ENCODE results near the gene PWWP2B. TPM values are rescaled to one million over a fixed set of nuclear protein-coding genes. Genes with fewer than 3 reads are reported as not detected.
A peak's percentile ranks its signal among the peaks of the same experiment; 100 is the strongest.

Gene PWWP2B
- total RNA-seq, 1 experiment from 2014 or later, result 19.3 TPM

DNA sequence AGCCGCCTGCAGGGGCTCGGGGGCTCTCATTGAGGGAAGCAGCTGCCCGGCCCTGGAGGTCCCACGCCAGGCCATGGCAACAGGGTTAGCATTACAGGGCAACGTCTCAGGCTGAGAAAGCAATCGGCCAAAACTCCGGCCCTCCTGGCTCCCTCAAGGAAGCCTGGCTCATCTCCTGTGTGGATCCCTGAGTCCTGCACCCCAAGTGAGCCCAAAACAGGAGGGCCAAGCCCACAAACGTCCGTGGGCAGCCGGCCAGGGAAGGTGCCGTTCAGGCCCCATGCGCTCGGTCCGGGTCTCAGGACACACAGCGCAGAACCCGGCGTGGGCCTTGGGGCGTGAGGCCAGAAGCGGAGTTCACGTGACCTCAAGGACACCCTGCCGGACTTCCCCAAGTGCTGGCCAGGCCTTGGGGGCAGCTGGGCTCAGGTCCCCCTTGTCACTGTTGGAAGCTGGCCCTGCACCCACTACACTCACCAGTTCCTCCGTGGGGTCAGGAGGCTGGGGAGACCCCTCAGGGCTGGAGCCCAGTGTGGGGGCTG is 8.0 kb upstream of the PWWP2B start:
- CTCF ChIA-PET, result no interaction called here
- H3K4me1 Mint-ChIP-seq (ENCODE audit: low read depth, unreplicated experiment), result no peaks in the 10 kb centered on the region

DNA sequence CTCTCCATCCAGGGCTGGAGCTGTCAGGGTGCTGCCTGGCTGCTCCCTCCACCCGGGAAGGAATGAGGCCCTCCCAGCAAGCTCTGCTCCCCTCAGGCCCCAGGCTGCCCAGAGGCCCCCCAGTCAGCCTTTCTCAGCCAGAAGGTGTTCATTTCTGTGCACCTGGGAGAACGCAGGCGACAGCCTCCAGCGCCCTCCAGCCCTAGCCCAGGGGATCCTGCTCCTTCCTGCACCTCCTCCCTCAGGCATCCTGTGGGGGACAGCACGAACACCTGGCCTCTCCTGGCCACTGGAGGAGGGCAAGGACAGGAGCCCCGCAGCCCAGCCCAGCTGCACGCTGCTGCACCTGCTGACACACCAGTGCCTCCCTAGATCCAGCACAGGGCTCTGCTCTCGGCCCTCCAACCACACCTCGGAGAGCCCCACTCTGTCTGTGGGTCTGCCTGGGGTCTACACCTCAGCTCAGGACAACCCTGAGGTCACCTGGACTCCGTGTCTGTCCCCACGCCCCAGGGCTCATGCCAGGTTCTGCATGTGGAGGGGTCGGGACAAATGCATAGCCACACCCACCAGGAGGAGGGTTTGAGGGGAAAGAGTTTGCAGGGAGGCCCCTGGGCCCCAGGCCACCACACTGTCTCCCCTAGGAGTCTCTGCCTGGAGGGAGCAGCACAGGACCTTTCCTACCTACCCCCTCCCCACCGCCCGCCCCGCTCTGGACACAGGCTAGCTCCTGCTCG is 7.4 kb upstream of the PWWP2B start:
- Histone ChIP-seq H3K4me3 (ENCODE audit: low read depth, low read length) (no peak overlapping the region), H3K36me3 (ENCODE audit: control insufficient read depth, insufficient read depth, low read length) (no peaks in the 10 kb centered on the region), H3K27me3 (replicated peaks; ENCODE audit: control insufficient read depth, insufficient read depth, low read length) (no peaks in the 10 kb centered on the region), H3K9me3 (no peaks in the 10 kb centered on the region), H3K4me1 (peaks cover 11% of the 10 kb centered on the region)
- Mint-ChIP-seq H3K4me1 (ENCODE audit: low read depth, unreplicated experiment) (no peaks in the 10 kb centered on the region), H3K4me3 (ENCODE audit: unreplicated experiment) (peak overlapping the region; percentile 20), H3K9me3 (ENCODE audit: unreplicated experiment) (peaks cover 14% of the 10 kb centered on the region), H3K36me3 (ENCODE audit: insufficient read depth, unreplicated experiment) (no peaks in the 10 kb centered on the region), H3K27me3 (ENCODE audit: insufficient read depth, unreplicated experiment) (no peaks in the 10 kb centered on the region), H3K27ac (ENCODE audit: unreplicated experiment) (no peak overlapping the region)
- POLR2A ChIA-PET, result interaction anchor here (0.5 kb wide), 1 partner anchor 32 kb away, joined by 6 read pairs; no protein-coding TSS in a partner anchor
- CTCF ChIA-PET, result no interaction called here
- BruUV-seq (replicated peaks), result no TSS peak
- peak; percentile 37 to 59 for DNase-seq
- TF ChIP-seq, protein P1, sequence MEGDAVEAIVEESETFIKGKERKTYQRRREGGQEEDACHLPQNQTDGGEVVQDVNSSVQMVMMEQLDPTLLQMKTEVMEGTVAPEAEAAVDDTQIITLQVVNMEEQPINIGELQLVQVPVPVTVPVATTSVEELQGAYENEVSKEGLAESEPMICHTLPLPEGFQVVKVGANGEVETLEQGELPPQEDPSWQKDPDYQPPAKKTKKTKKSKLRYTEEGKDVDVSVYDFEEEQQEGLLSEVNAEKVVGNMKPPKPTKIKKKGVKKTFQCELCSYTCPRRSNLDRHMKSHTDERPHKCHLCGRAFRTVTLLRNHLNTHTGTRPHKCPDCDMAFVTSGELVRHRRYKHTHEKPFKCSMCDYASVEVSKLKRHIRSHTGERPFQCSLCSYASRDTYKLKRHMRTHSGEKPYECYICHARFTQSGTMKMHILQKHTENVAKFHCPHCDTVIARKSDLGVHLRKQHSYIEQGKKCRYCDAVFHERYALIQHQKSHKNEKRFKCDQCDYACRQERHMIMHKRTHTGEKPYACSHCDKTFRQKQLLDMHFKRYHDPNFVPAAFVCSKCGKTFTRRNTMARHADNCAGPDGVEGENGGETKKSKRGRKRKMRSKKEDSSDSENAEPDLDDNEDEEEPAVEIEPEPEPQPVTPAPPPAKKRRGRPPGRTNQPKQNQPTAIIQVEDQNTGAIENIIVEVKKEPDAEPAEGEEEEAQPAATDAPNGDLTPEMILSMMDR (IDR thresholded peaks at IDR 0.05; ENCODE audit: insufficient read depth in 1 of 2, low read depth in 1 of 2, low read length in 1 of 2, severe bottlenecking in 1 of 2, unreplicated experiment in 1 of 2), result no peak
- intact Hi-C loops (cut with micrococcal nuclease; ENCODE audit: unreplicated experiment), result loop anchor here (2.0 to 10.0 kb wide), 2 partner anchors 63 to 245 kb away; no protein-coding TSS in a partner anchor

More for the DNA sequence above, 8.0 kb upstream of the PWWP2B start:
- no peak for DNase-seq
- no peaks in the 10 kb centered on the region for H3K9me3 ChIP-seq
- H3K36me3 ChIP-seq (ENCODE audit: control insufficient read depth, insufficient read depth, low read length), result no peaks in the 10 kb centered on the region
- peaks cover 11% of the 10 kb centered on the region for H3K4me1 ChIP-seq
- BruUV-seq (replicated peaks), result no TSS peak
- TF ChIP-seq, protein P1 (IDR thresholded peaks at IDR 0.05; ENCODE audit: insufficient read depth in 1 of 2, low read depth in 1 of 2, low read length in 1 of 2, severe bottlenecking in 1 of 2, unreplicated experiment in 1 of 2), result no peak
- H3K4me3 Mint-ChIP-seq (ENCODE audit: unreplicated experiment), result peak overlapping the region; percentile 20
- H3K27me3 Mint-ChIP-seq (ENCODE audit: insufficient read depth, unreplicated experiment), result no peaks in the 10 kb centered on the region
- no peak overlapping the region for H3K4me3 ChIP-seq (ENCODE audit: low read depth, low read length)
- H3K27me3 ChIP-seq (replicated peaks; ENCODE audit: control insufficient read depth, insufficient read depth, low read length), result no peaks in the 10 kb centered on the region
- no peak overlapping the region for H3K27ac Mint-ChIP-seq (ENCODE audit: unreplicated experiment)
- peaks cover 14% of the 10 kb centered on the region for H3K9me3 Mint-ChIP-seq (ENCODE audit: unreplicated experiment)
- POLR2A ChIA-PET, result no interaction called here
- H3K36me3 Mint-ChIP-seq (ENCODE audit: insufficient read depth, unreplicated experiment), result no peaks in the 10 kb centered on the region
- intact Hi-C loops (cut with micrococcal nuclease; ENCODE audit: unreplicated experiment), result loop anchor here (2.0 to 10.0 kb wide), 2 partner anchors 64 to 246 kb away; no protein-coding TSS in a partner anchor

DNA sequence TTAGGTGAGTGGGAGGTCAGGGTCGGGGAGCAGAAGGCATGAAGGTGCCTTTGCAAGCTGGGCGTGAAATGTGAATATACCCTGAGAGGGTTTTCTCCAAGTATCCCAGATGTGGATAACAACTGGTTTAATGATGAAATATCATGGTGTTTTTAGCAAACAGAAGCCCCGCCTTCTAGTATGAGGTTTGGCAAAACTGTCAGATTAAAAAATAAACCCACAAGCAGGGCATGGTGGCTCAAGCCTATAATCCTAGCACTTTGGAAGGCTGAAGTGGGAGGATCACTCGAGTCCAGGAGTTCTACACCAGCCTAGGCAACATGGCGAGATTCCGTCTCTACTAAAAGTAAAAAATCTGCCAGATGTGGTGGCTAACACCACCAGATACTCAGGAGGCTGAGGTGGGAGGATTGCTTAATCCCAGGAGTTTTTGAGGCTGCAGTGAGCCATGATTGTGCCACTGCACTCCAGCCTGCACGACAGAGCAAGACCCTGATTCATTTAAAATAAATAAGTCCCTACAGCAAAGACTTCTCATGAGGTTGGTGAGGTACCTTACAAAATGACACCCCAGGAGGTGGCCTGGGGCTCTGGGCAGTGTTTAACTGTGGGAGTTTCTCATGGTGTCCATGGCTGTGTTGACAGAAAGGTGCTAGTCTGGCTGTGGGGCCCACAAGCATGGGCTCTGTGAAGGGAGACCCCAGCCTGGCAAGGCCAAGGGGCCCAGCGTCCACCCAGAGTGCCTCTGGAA is 6.7 kb upstream of the PWWP2B start:
- no peak for DNase-seq
- H3K4me3 Mint-ChIP-seq (ENCODE audit: unreplicated experiment), result no peak overlapping the region
- no peaks in the 10 kb centered on the region for H3K4me1 Mint-ChIP-seq (ENCODE audit: low read depth, unreplicated experiment)
- peaks cover 14% of the 10 kb centered on the region for H3K9me3 Mint-ChIP-seq (ENCODE audit: unreplicated experiment)
- ChIA-PET POLR2A (interaction anchor here (0.5 kb wide), 1 partner anchor 31 kb away, joined by 6 read pairs; no protein-coding TSS in a partner anchor), CTCF (no interaction called here)
- no peaks in the 10 kb centered on the region for H3K27me3 Mint-ChIP-seq (ENCODE audit: insufficient read depth, unreplicated experiment)
- H3K4me3 ChIP-seq (ENCODE audit: low read depth, low read length), result no peak overlapping the region
- no TSS peak for BruUV-seq (replicated peaks)
- no peaks in the 10 kb centered on the region for H3K27me3 ChIP-seq (replicated peaks; ENCODE audit: control insufficient read depth, insufficient read depth, low read length)
- no peaks in the 10 kb centered on the region for H3K36me3 Mint-ChIP-seq (ENCODE audit: insufficient read depth, unreplicated experiment)
- TF ChIP-seq, protein P1 (IDR thresholded peaks at IDR 0.05; ENCODE audit: insufficient read depth in 1 of 2, low read depth in 1 of 2, low read length in 1 of 2, severe bottlenecking in 1 of 2, unreplicated experiment in 1 of 2), result no peak
- no peaks in the 10 kb centered on the region for H3K9me3 ChIP-seq
- no peak overlapping the region for H3K27ac Mint-ChIP-seq (ENCODE audit: unreplicated experiment)
- intact Hi-C loops (cut with micrococcal nuclease; ENCODE audit: unreplicated experiment), result no loop called here
- H3K36me3 ChIP-seq (ENCODE audit: control insufficient read depth, insufficient read depth, low read length), result no peaks in the 10 kb centered on the region
- H3K4me1 ChIP-seq, result peaks cover 11% of the 10 kb centered on the region
